Ovary (tissue), 3 donors: Measurements from ENCODE around the gene DHX9.

Source experiments
- EP300 ChIP-seq: sonication (generic); formaldehyde crosslinking; IDR thresholded peaks from one replicate; pipeline ENCODE4 v1.6.1; 2017; ENCODE audit warnings: antibody characterized with exemption
- TF ChIP-seq, protein P1 (sequence below), 3 donors: fragments of 450-650 bp in 2 of 3; fragments of 200-600 bp in 1 of 3; IDR thresholded peaks; one replicate each; pipeline versions ENCODE4 v1.5.1 to v1.8.0; 2016 to 2022; ENCODE audit warnings: antibody characterized with exemption in 3 of 3, mild to moderate bottlenecking in 1 of 3
- donor health status: DM: no; HTN: no; CAD: no.

DNA sequence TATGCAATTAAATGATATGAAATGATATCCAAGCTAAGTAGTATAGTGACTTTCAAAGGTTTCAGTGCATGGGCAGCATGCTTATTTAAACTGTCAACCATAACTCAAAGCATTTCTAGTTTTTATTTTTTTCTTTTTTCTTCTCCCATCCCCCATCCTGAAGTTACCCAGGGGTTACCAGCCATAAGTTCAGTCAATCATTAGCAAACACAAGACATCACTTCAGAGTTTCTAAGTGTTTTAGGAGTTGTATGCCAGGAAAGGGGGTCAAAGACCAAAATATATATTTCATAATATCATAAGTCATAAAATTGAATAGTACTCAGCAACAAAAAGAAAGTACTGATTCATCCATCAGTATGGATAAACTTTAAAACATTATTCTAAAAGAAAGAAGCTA, 28.7 kb downstream of the DHX9 start:
- TF ChIP-seq EP300: no peak
- TF ChIP-seq, protein P1, sequence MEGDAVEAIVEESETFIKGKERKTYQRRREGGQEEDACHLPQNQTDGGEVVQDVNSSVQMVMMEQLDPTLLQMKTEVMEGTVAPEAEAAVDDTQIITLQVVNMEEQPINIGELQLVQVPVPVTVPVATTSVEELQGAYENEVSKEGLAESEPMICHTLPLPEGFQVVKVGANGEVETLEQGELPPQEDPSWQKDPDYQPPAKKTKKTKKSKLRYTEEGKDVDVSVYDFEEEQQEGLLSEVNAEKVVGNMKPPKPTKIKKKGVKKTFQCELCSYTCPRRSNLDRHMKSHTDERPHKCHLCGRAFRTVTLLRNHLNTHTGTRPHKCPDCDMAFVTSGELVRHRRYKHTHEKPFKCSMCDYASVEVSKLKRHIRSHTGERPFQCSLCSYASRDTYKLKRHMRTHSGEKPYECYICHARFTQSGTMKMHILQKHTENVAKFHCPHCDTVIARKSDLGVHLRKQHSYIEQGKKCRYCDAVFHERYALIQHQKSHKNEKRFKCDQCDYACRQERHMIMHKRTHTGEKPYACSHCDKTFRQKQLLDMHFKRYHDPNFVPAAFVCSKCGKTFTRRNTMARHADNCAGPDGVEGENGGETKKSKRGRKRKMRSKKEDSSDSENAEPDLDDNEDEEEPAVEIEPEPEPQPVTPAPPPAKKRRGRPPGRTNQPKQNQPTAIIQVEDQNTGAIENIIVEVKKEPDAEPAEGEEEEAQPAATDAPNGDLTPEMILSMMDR (IDR thresholded peaks at IDR 0.05): no peak
